ENCODE results near the gene ATXN7L2.

Gene ATXN7L2

DNA sequence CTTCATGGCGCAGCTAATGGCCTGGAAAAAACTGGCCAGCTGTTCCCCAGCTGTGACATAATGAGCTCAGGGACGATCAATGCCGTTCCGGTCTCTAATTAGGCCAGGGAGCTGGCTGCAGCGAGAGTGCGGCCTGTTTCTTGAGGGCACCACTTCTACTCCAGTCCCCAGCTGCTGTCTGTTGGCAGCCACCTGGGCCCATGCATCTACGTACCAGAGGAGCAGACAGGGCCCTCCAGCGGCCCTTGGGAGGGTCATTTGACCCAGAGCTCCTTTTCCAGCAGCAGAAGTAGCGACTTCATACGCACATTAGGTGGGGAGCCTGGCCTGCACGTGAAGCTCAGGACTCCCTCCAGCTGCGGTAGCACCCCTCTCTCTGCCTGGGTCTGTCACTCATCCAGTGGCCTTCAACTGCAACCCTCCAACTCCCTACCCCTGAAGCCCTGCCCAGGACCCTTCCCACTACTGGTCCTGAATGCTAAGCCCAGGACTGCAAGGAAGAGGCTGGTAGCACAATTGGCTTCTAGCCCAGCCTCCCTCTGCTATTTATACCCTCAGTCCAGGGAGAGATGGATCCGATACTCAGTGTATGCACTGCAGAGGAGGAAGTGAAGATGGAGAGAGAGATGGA lies 46.9 kb downstream of the ATXN7L2 start:
- H2BK12ac ChIP-seq (ENCODE audit: low read length in 2 of 2) = no peak overlapping the region
- no peak overlapping the region for H2BK5ac ChIP-seq (ENCODE audit: low read depth, low read length, poor library complexity, severe bottlenecking)
- peaks cover 16 to 19% of the 10 kb centered on the region in 2 experiments for H3K27me3 ChIP-seq (ENCODE audit: control insufficient read depth in 1 of 2, insufficient read depth in 1 of 2, low read length in 2 of 2)
- no peaks in the 10 kb centered on the region for H3K79me1 ChIP-seq (replicated peaks; ENCODE audit: low read length, poor library complexity, severe bottlenecking)
- no peak overlapping the region for H3K9ac ChIP-seq (ENCODE audit: low read length)
- H4K91ac ChIP-seq (ENCODE audit: low read length) = no peak overlapping the region
- no peak overlapping the region for H4K8ac ChIP-seq (ENCODE audit: low read length)
- H3K18ac ChIP-seq (ENCODE audit: low read depth in 1 of 2, low read length in 2 of 2) = no peak overlapping the region
- H2BK15ac ChIP-seq (ENCODE audit: low read depth, poor library complexity, severe bottlenecking) = no peak overlapping the region
- no peak overlapping the region for H3K4me2 ChIP-seq (ENCODE audit: low read length, poor library complexity, severe bottlenecking)
- H3K4ac ChIP-seq (ENCODE audit: low read depth in 1 of 2, low read length in 2 of 2) = no peak overlapping the region
- no peak for DNase-seq
- H2BK120ac ChIP-seq (ENCODE audit: low read depth, low read length) = no peak overlapping the region
- H3K9me3 ChIP-seq (ENCODE audit: control insufficient read depth, low read length) = no peaks in the 10 kb centered on the region
- H3K4me1 ChIP-seq (ENCODE audit: control insufficient read depth, insufficient read depth, low read depth, low read length) = peaks cover 15% of the 10 kb centered on the region
- no peak overlapping the region for H3K14ac ChIP-seq (ENCODE audit: low read length in 2 of 2)
- H3K27ac ChIP-seq (ENCODE audit: low read length, poor library complexity, severe bottlenecking) = no peak overlapping the region
- no peaks in the 10 kb centered on the region for H3K36me3 ChIP-seq (ENCODE audit: control insufficient read depth in 1 of 2, insufficient read depth in 2 of 2, low read depth in 1 of 2, low read length in 2 of 2)
- no peak overlapping the region for H3K4me3 ChIP-seq (ENCODE audit: insufficient read depth in 1 of 2, low read depth in 1 of 2, low read length in 2 of 2)
- 81% methylated on average over 13 of the region's 13 CpGs for WGBS
- no peak overlapping the region for H3K23ac ChIP-seq (ENCODE audit: low read length in 2 of 2)
- H2AFZ ChIP-seq (ENCODE audit: low read depth, low read length) = no peak overlapping the region
- no peak overlapping the region for H2AK5ac ChIP-seq (ENCODE audit: low read length, severe bottlenecking)

DNA sequence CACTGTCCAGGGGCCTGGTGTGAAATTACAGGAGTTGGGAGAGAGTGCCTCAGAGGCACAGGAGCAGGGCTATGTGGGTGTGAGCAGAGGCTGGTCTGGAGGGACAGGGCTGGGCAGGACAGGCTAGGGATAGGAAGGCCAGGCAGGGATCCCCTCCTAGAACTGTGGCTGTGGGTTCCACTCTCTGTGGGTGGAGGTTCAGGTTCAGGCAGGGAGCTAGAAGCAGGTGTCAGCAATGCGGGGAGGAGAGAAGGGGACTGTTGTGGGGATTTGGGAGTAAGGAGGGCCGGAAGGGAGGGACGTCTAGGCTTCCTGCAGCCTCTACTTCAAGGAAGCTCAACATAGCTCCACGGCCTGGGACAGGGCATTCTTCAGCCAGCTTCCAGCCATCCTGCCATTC lies 47.7 kb downstream of the ATXN7L2 start:
- Histone ChIP-seq H3K18ac (ENCODE audit: low read depth in 1 of 2, low read length in 2 of 2) (no peak overlapping the region), H3K9ac (ENCODE audit: low read length) (no peak overlapping the region), H4K8ac (ENCODE audit: low read length) (no peak overlapping the region), H3K27ac (ENCODE audit: low read length, poor library complexity, severe bottlenecking) (no peak overlapping the region), H4K91ac (ENCODE audit: low read length) (no peak overlapping the region), H3K4me2 (ENCODE audit: low read length, poor library complexity, severe bottlenecking) (no peak overlapping the region), H3K36me3 (ENCODE audit: control insufficient read depth in 1 of 2, insufficient read depth in 2 of 2, low read depth in 1 of 2, low read length in 2 of 2) (no peaks in the 10 kb centered on the region), H3K79me1 (replicated peaks; ENCODE audit: low read length, poor library complexity, severe bottlenecking) (no peaks in the 10 kb centered on the region), H3K14ac (ENCODE audit: low read length in 2 of 2) (no peak overlapping the region), H3K4me1 (ENCODE audit: control insufficient read depth, insufficient read depth, low read depth, low read length) (peaks cover 15% of the 10 kb centered on the region), H2AFZ (ENCODE audit: low read depth, low read length) (peak overlapping the region; percentile 29), H2BK120ac (ENCODE audit: low read depth, low read length) (no peak overlapping the region), H3K4me3 (ENCODE audit: insufficient read depth in 1 of 2, low read depth in 1 of 2, low read length in 2 of 2) (no peak overlapping the region), H2BK5ac (ENCODE audit: low read depth, low read length, poor library complexity, severe bottlenecking) (no peak overlapping the region), H3K4ac (ENCODE audit: low read depth in 1 of 2, low read length in 2 of 2) (no peak overlapping the region), H3K9me3 (ENCODE audit: control insufficient read depth, low read length) (no peaks in the 10 kb centered on the region), H2BK15ac (ENCODE audit: low read depth, poor library complexity, severe bottlenecking) (no peak overlapping the region), H2BK12ac (ENCODE audit: low read length in 2 of 2) (no peak overlapping the region), H3K23ac (ENCODE audit: low read length in 2 of 2) (no peak overlapping the region), H3K27me3 (ENCODE audit: control insufficient read depth in 1 of 2, insufficient read depth in 1 of 2, low read length in 2 of 2) (peaks cover 15 to 16% of the 10 kb centered on the region in 2 experiments), H2AK5ac (ENCODE audit: low read length, severe bottlenecking) (peak overlapping the region; percentile 30)
- 79% methylated on average over 3 of the region's 4 CpGs for WGBS
- no peak for DNase-seq

DNA sequence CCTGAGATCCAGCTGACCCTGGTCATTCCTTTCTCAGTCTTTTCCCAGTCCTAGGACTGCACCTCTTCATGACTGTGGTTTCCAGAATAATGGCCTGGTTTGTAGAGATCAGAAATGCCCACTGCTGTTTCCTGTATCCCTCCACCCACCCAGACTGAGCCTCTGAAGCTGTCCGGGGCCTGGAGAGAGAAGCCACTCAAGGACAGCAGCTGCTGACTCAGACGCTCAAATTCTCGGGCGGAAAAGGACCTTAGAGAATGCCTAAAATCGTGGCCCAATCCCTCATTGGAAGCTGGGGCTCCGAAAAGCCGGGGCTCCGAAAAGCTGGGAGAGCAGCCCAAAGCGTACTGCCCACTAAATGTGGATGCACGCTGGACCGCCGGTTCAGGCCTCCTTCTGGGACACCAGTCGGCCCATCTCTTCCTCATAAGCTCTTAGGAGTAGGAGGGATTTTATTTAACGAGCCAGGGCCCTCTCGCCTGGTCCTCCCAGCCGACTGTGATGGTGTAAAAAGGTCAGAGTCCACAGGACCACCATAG lies 48.2 kb downstream of the ATXN7L2 start:
- Histone ChIP-seq H3K4ac (ENCODE audit: low read depth in 1 of 2, low read length in 2 of 2) (no peak overlapping the region), H4K91ac (ENCODE audit: low read length) (no peak overlapping the region), H3K79me1 (replicated peaks; ENCODE audit: low read length, poor library complexity, severe bottlenecking) (no peaks in the 10 kb centered on the region), H2BK12ac (ENCODE audit: low read length in 2 of 2) (peak overlapping the region in 1 of 2 experiments; percentile 27), H3K14ac (ENCODE audit: low read length in 2 of 2) (no peak overlapping the region), H3K4me1 (ENCODE audit: control insufficient read depth, insufficient read depth, low read depth, low read length) (peaks cover 15% of the 10 kb centered on the region), H2AFZ (ENCODE audit: low read depth, low read length) (no peak overlapping the region), H2BK15ac (ENCODE audit: low read depth, poor library complexity, severe bottlenecking) (no peak overlapping the region), H3K9me3 (ENCODE audit: control insufficient read depth, low read length) (no peaks in the 10 kb centered on the region), H2BK120ac (ENCODE audit: low read depth, low read length) (no peak overlapping the region), H3K18ac (ENCODE audit: low read depth in 1 of 2, low read length in 2 of 2) (no peak overlapping the region), H2AK5ac (ENCODE audit: low read length, severe bottlenecking) (no peak overlapping the region), H3K9ac (ENCODE audit: low read length) (peak overlapping the region; percentile 67), H3K27ac (ENCODE audit: low read length, poor library complexity, severe bottlenecking) (no peak overlapping the region), H2BK5ac (ENCODE audit: low read depth, low read length, poor library complexity, severe bottlenecking) (no peak overlapping the region), H3K27me3 (ENCODE audit: control insufficient read depth in 1 of 2, insufficient read depth in 1 of 2, low read length in 2 of 2) (peaks cover 11 to 15% of the 10 kb centered on the region in 2 experiments), H3K4me3 (ENCODE audit: insufficient read depth in 1 of 2, low read depth in 1 of 2, low read length in 2 of 2) (peak overlapping the region in 1 of 2 experiments; percentile 48), H3K36me3 (ENCODE audit: control insufficient read depth in 1 of 2, insufficient read depth in 2 of 2, low read depth in 1 of 2, low read length in 2 of 2) (no peaks in the 10 kb centered on the region), H3K4me2 (ENCODE audit: low read length, poor library complexity, severe bottlenecking) (no peak overlapping the region), H3K23ac (ENCODE audit: low read length in 2 of 2) (no peak overlapping the region), H4K8ac (ENCODE audit: low read length) (peak overlapping the region; percentile 7)
- WGBS = 48% methylated on average over 16 of the region's 16 CpGs
- DNase-seq = no peak

DNA sequence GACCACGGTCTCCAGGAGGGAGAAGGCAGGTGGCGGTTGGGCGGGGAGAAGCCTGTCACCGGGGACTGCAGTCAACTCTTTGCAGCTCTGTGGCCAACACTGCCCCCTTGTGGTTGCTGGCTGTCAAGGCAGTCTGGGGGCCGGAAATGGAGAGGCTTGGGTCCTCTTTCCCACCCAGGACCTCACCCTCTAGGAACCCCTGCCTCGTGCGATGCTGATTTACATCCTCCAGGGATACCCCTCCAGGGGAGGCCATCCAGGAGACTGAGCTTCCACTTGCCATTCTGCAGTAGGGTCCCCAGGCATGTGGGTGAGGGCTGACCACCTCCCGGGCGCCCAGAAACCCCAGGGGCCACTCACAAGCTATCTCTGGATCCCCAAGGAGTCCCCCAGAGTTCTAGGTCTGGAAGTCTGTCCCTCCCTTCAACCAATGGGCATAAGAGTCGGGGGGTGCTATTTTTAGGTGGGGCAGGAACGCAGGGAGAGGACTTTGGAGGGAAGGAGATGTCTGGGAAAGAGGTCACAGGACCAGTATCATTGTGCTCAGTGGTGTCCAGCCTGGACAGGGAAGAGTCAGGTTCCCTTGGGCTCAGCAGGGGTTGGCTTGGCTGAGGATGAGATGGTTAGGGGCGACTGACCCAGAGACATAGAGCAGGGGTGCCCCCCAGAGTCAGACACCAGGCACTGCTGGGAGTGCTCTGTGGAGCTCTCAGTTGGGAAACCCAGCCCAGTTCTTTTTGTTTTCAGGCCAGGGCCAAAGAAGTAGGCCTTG lies 48.8 kb downstream of the ATXN7L2 start:
- Histone ChIP-seq H3K14ac (ENCODE audit: low read length in 2 of 2) (no peak overlapping the region), H3K18ac (ENCODE audit: low read depth in 1 of 2, low read length in 2 of 2) (peak overlapping the region; percentile 44 to 74), H3K27ac (ENCODE audit: low read length, poor library complexity, severe bottlenecking) (peak overlapping the region; percentile 24), H4K91ac (ENCODE audit: low read length) (peak overlapping the region; percentile 65), H3K9ac (ENCODE audit: low read length) (peak overlapping the region; percentile 72), H2AK5ac (ENCODE audit: low read length, severe bottlenecking) (peak overlapping the region; percentile 28), H2BK15ac (ENCODE audit: low read depth, poor library complexity, severe bottlenecking) (peak overlapping the region; percentile 85), H3K27me3 (ENCODE audit: control insufficient read depth in 1 of 2, insufficient read depth in 1 of 2, low read length in 2 of 2) (peaks cover 5 to 9% of the 10 kb centered on the region in 2 experiments), H4K8ac (ENCODE audit: low read length) (peak overlapping the region; percentile 85), H2BK120ac (ENCODE audit: low read depth, low read length) (peak overlapping the region; percentile 56), H3K9me3 (ENCODE audit: control insufficient read depth, low read length) (no peaks in the 10 kb centered on the region), H2BK12ac (ENCODE audit: low read length in 2 of 2) (peak overlapping the region in 1 of 2 experiments; percentile 23), H3K79me1 (replicated peaks; ENCODE audit: low read length, poor library complexity, severe bottlenecking) (no peaks in the 10 kb centered on the region), H3K4me3 (ENCODE audit: insufficient read depth in 1 of 2, low read depth in 1 of 2, low read length in 2 of 2) (peak overlapping the region in 1 of 2 experiments; percentile 48), H3K4me1 (ENCODE audit: control insufficient read depth, insufficient read depth, low read depth, low read length) (peaks cover 15% of the 10 kb centered on the region), H3K23ac (ENCODE audit: low read length in 2 of 2) (no peak overlapping the region), H2BK5ac (ENCODE audit: low read depth, low read length, poor library complexity, severe bottlenecking) (no peak overlapping the region), H3K4me2 (ENCODE audit: low read length, poor library complexity, severe bottlenecking) (no peak overlapping the region), H2AFZ (ENCODE audit: low read depth, low read length) (peak overlapping the region; percentile 79), H3K36me3 (ENCODE audit: control insufficient read depth in 1 of 2, insufficient read depth in 2 of 2, low read depth in 1 of 2, low read length in 2 of 2) (no peaks in the 10 kb centered on the region), H3K4ac (ENCODE audit: low read depth in 1 of 2, low read length in 2 of 2) (peak overlapping the region; percentile 3 to 75)
- WGBS = 22% methylated on average over 11 of the region's 12 CpGs
- DNase-seq = peak; percentile 83

Data from mesenchymal stem cell (in vitro differentiated cells and primary cell).